ENCODE measurements around the gene ATAD3B.
"Not testable (repeated sequence)": the region's sequence is repeated elsewhere in the genome, so short reads cannot be mapped to it uniquely, and the experiment has no call there.

ATAD3B gene

DNA sequence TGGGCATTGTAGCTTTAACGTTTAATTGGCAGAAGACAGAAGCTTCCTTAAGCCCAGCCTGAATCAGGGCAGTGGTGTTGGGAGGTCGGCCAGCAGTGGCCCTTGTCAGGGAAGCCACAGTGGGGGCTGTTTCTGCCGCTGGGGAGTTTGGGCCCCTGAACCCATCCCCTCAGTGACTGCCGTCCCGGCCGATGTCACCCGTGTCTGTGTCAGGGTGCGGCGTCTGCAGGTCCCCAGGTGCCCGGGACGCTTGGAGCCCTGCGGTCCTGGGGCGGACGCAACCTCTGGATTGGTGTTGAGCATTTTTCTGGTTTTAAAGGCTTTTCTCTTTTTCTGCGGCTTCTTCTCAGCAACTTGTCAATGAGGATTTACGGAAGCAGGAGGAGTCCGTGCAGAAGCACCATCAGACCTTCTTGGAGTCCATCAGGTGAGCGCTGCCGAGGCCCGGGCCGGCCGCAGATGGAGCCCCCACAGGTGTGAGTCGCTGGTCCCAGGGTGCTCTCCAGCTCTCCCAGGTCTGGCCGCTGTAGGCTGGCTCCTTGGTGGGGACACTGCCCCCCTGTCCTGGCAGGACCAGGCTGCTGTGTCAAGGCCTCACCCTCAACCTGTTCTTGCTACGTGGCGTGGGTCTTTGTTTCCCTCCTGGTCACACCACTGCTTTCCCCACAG is 19.7 kb upstream of the ATAD3B start:
- H3K27ac ChIP-seq (ENCODE audit: extremely low read depth, low read depth, low read length): no peak overlapping the region
- no peaks in the 10 kb centered on the region for H3K9me3 ChIP-seq (ENCODE audit: control insufficient read depth, insufficient read depth, low read depth, low read length)
- H3K4me3 ChIP-seq (ENCODE audit: low read depth, low read length): no peak overlapping the region
- no peaks in the 10 kb centered on the region for H3K4me1 ChIP-seq (ENCODE audit: control insufficient read depth, insufficient read depth, low read length)
- H3K36me3 ChIP-seq (ENCODE audit: control insufficient read depth in 2 of 2, insufficient read depth in 1 of 2, low read length in 2 of 2): no peaks in the 10 kb centered on the region
- POLR2A ChIA-PET: no interaction called here
- CTCF ChIA-PET: no interaction called here
- TF ChIP-seq ZNF585B (tag by site-specific recombination; IDR thresholded peaks at IDR 0.05): no peak
- TF ChIP-seq, protein P1, sequence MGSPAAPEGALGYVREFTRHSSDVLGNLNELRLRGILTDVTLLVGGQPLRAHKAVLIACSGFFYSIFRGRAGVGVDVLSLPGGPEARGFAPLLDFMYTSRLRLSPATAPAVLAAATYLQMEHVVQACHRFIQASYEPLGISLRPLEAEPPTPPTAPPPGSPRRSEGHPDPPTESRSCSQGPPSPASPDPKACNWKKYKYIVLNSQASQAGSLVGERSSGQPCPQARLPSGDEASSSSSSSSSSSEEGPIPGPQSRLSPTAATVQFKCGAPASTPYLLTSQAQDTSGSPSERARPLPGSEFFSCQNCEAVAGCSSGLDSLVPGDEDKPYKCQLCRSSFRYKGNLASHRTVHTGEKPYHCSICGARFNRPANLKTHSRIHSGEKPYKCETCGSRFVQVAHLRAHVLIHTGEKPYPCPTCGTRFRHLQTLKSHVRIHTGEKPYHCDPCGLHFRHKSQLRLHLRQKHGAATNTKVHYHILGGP (tag by site-specific recombination; IDR thresholded peaks at IDR 0.05): no peak
- no peak for TF ChIP-seq GLIS1 (tag by site-specific recombination; IDR thresholded peaks at IDR 0.05)
- TF ChIP-seq, protein P2, sequence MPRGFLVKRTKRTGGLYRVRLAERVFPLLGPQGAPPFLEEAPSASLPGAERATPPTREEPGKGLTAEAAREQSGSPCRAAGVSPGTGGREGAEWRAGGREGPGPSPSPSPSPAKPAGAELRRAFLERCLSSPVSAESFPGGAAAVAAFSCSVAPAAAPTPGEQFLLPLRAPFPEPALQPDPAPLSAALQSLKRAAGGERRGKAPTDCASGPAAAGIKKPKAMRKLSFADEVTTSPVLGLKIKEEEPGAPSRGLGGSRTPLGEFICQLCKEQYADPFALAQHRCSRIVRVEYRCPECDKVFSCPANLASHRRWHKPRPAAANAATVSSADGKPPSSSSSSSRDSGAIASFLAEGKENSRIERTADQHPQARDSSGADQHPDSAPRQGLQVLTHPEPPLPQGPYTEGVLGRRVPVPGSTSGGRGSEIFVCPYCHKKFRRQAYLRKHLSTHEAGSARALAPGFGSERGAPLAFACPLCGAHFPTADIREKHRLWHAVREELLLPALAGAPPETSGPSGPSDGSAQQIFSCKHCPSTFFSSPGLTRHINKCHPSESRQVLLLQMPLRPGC (tag by site-specific recombination; IDR thresholded peaks at IDR 0.05): no peak
- TF ChIP-seq, protein P3, sequence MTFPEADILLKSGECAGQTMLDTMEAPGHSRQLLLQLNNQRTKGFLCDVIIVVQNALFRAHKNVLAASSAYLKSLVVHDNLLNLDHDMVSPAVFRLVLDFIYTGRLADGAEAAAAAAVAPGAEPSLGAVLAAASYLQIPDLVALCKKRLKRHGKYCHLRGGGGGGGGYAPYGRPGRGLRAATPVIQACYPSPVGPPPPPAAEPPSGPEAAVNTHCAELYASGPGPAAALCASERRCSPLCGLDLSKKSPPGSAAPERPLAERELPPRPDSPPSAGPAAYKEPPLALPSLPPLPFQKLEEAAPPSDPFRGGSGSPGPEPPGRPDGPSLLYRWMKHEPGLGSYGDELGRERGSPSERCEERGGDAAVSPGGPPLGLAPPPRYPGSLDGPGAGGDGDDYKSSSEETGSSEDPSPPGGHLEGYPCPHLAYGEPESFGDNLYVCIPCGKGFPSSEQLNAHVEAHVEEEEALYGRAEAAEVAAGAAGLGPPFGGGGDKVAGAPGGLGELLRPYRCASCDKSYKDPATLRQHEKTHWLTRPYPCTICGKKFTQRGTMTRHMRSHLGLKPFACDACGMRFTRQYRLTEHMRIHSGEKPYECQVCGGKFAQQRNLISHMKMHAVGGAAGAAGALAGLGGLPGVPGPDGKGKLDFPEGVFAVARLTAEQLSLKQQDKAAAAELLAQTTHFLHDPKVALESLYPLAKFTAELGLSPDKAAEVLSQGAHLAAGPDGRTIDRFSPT (tag by site-specific recombination; IDR thresholded peaks at IDR 0.05): no peak
- no peak for TF ChIP-seq ZBTB48 (tag by site-specific recombination; IDR thresholded peaks at IDR 0.05)
- TF ChIP-seq KLF10 (tag by site-specific recombination; IDR thresholded peaks at IDR 0.05): no peak

DNA sequence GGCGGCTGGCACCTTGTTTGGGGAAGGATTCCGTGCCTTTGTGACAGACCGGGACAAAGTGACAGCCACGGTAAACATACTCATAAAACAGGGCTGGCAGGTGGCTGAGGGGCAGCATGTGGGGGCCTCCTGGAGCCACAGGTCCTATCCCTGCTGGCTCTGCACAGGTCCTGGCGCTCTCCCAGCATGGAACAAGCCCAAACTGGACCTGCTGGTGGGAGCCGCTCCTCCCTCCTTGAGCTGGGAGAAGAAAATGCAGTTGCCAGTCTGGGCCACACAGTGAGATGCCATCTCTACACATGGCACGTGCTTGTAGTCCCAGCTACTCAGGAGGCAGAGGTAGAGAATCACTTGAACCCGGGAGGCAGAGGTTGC is 19.2 kb upstream of the ATAD3B start:
- H3K9me3 ChIP-seq (ENCODE audit: control insufficient read depth, insufficient read depth, low read depth, low read length); POLR2A ChIA-PET; H3K4me1 ChIP-seq (ENCODE audit: control insufficient read depth, insufficient read depth, low read length); H3K27ac ChIP-seq (ENCODE audit: extremely low read depth, low read depth, low read length); H3K4me3 ChIP-seq (ENCODE audit: low read depth, low read length); H3K36me3 ChIP-seq (ENCODE audit: control insufficient read depth in 2 of 2, insufficient read depth in 1 of 2, low read length in 2 of 2): not testable (repeated sequence)
- CTCF ChIA-PET: interaction anchor here (1.0 kb wide), 1 partner anchor 12 kb away, joined by 4 read pairs; no protein-coding TSS in a partner anchor
- TF ChIP-seq GLIS1 (tag by site-specific recombination; IDR thresholded peaks at IDR 0.05) (peak; percentile 64), ZIC2 (tag by site-specific recombination; IDR thresholded peaks at IDR 0.05) (peak; percentile 83)

DNA sequence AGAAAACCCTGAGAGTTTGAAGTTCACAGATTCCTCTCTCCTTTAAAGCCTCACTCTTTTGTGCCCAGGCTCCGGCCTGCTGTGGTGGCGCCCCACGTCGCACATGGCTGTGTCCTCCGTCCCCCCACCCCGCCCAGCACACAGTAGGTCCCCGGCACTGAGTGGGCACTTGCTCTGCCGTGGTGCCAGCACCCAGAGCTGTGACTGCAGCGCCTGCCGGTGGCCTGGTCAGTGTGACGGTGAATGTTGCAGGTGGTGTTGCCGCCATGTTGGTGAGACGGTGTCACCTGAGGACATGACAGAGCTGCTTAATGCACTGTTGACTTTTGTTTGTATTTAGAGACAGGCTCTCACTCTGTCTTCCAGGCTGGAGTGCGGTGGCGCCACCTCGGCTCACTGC is 18.7 kb upstream of the ATAD3B start:
- Histone ChIP-seq H3K4me3 (ENCODE audit: low read depth, low read length) (no peak overlapping the region), H3K9me3 (ENCODE audit: control insufficient read depth, insufficient read depth, low read depth, low read length) (no peaks in the 10 kb centered on the region), H3K4me1 (ENCODE audit: control insufficient read depth, insufficient read depth, low read length) (no peaks in the 10 kb centered on the region), H3K27ac (ENCODE audit: extremely low read depth, low read depth, low read length) (no peak overlapping the region), H3K36me3 (ENCODE audit: control insufficient read depth in 2 of 2, insufficient read depth in 1 of 2, low read length in 2 of 2) (no peaks in the 10 kb centered on the region)
- POLR2A ChIA-PET: no interaction called here
- CTCF ChIA-PET: interaction anchor here (1.0 kb wide), 1 partner anchor 12 kb away, joined by 4 read pairs; no protein-coding TSS in a partner anchor
- TF ChIP-seq ZBTB26 (tag by site-specific recombination; optimal IDR thresholded peaks at IDR 0.05): no peak

Measured in HEK293 (cell line).